CD14-positive monocyte (primary cell): ENCODE results near the gene PREX1. TPM values are rescaled to one million over a fixed set of nuclear protein-coding genes. Genes with fewer than 3 reads are reported as not detected.

Source experiments
- DNase-seq, 3 donors: peaks; one replicate each; pipeline ENCODE4 v3.0.0-alpha.2; 2011 to 2022
- H2AFZ ChIP-seq: 2 replicates; pipeline ENCODE4 v1.6.0; 2012; ENCODE audit warnings: mild to moderate bottlenecking, low read depth, low read length, inconsistent platforms; ENCODE audit not compliant: insufficient read depth, poor library complexity, severe bottlenecking
- H3K27ac ChIP-seq, 2 donors: 1 replicate in 1 of 2; 2 replicates in 1 of 2; pipeline ENCODE4 v1.5.1; 2012 to 2013; ENCODE audit warnings: low read length in 2 of 2, control low read depth in 1 of 2, inconsistent platforms in 1 of 2, low read depth in 1 of 2, mild to moderate bottlenecking in 1 of 2
- H3K27me3 ChIP-seq, 2 donors: one replicate each; pipeline versions ENCODE4 v1.6.0 to v1.6.1; 2011 to 2013; ENCODE audit warnings: low read length in 2 of 2; ENCODE audit not compliant: control insufficient read depth in 2 of 2, insufficient read depth in 2 of 2
- H3K36me3 ChIP-seq, 2 donors: replicated peaks in 1 of 2; 1 replicate in 1 of 2; 2 replicates in 1 of 2; pipeline versions ENCODE4 v1.5.1 to v1.6.1; 2012 to 2013; ENCODE audit warnings: low read length in 2 of 2, control low read depth in 1 of 2, inconsistent platforms in 1 of 2, mild to moderate bottlenecking in 1 of 2; ENCODE audit not compliant: insufficient read depth in 2 of 2, control insufficient read depth in 1 of 2
- H3K4me1 ChIP-seq, 2 donors: 1 replicate in 1 of 2; 2 replicates in 1 of 2; pipeline versions ENCODE4 v1.5.1 to v1.6.1; 2012 to 2013; ENCODE audit warnings: low read length in 2 of 2, control low read depth in 1 of 2, inconsistent platforms in 1 of 2, mild to moderate bottlenecking in 1 of 2, moderate library complexity in 1 of 2; ENCODE audit not compliant: insufficient read depth in 2 of 2, control insufficient read depth in 1 of 2
- H3K4me2 ChIP-seq: replicated peaks from 2 replicates; pipeline ENCODE3; 2012; ENCODE audit warnings: low read length, moderate library complexity, mild to moderate bottlenecking; ENCODE audit not compliant: poor library complexity, severe bottlenecking; ENCODE audit errors: extremely low read depth
- H3K4me3 ChIP-seq, 3 experiments: fragments of 200-600 bp in 1 of 3; sonication (generic) in 1 of 3; replicated peaks in 1 of 3; 1 replicate in 2 of 3; 2 replicates in 1 of 3; pipeline ENCODE4 v1.5.1; 2011 to 2013; ENCODE audit warnings: low read length in 3 of 3, mild to moderate bottlenecking in 3 of 3, control low read depth in 2 of 3, low read depth in 2 of 3, inconsistent platforms in 1 of 3, moderate library complexity in 1 of 3
- H3K79me2 ChIP-seq: 2 replicates; pipeline ENCODE4 v1.6.0; 2012; ENCODE audit warnings: mild to moderate bottlenecking, control low read depth, inconsistent platforms, low read length, moderate library complexity; ENCODE audit not compliant: insufficient read depth
- H3K9ac ChIP-seq: 2 replicates; pipeline ENCODE4 v1.6.0; 2017; ENCODE audit warnings: low read length, mild to moderate bottlenecking; ENCODE audit not compliant: insufficient read depth, poor library complexity, severe bottlenecking
- H3K9me3 ChIP-seq, 2 donors: replicated peaks in 1 of 2; 1 replicate in 1 of 2; 2 replicates in 1 of 2; pipeline versions ENCODE4 v1.5.1 to v1.6.1; 2012 to 2013; ENCODE audit warnings: low read length in 2 of 2, control low read depth in 1 of 2; ENCODE audit not compliant: control insufficient read depth in 1 of 2, insufficient read depth in 1 of 2
- H4K20me1 ChIP-seq: 2 replicates; pipeline ENCODE4 v1.6.0; 2012; ENCODE audit warnings: mild to moderate bottlenecking, low read length, control low read depth, moderate library complexity; ENCODE audit not compliant: insufficient read depth
- H3K27ac Mint-ChIP-seq, 7 donors: one replicate each; pipeline ENCODE4 v1.8.0; 2020; ENCODE audit warnings: mild to moderate bottlenecking in 7 of 7, mixed read lengths in 7 of 7, moderate library complexity in 6 of 7, inconsistent platforms in 2 of 7
- H3K27me3 Mint-ChIP-seq, 3 donors: one replicate each; pipeline ENCODE4 v1.8.0; 2021 to 2022; ENCODE audit warnings: low read depth in 3 of 3, mild to moderate bottlenecking in 3 of 3, mixed read lengths in 3 of 3, moderate library complexity in 3 of 3, inconsistent platforms in 1 of 3
- H3K36me3 Mint-ChIP-seq, 2 donors: one replicate each; pipeline ENCODE4 v1.8.0; 2020; ENCODE audit warnings: mixed read lengths in 2 of 2, inconsistent platforms in 1 of 2, mild to moderate bottlenecking in 1 of 2
- H3K4me1 Mint-ChIP-seq: one replicate; pipeline ENCODE4 v1.8.0; 2020; ENCODE audit warnings: mild to moderate bottlenecking, mixed read lengths
- H3K4me3 Mint-ChIP-seq, 2 donors: one replicate each; pipeline ENCODE4 v1.8.0; 2020; ENCODE audit warnings: mild to moderate bottlenecking in 2 of 2, mixed read lengths in 2 of 2, moderate library complexity in 1 of 2
- H3K9me3 Mint-ChIP-seq, 7 donors: one replicate each; pipeline ENCODE4 v1.8.0; 2020 to 2022; ENCODE audit warnings: mixed read lengths in 7 of 7, mild to moderate bottlenecking in 6 of 7, moderate library complexity in 6 of 7, inconsistent platforms in 2 of 7
- CTCF ChIP-seq: fragments of 200-600 bp; IDR thresholded peaks from one replicate; pipeline ENCODE4 v1.8.0; 2022; ENCODE audit warnings: antibody characterized with exemption, mild to moderate bottlenecking
- WGBS: methylation state at CpG from one replicate; pipeline ENCODE4 v1.1.5; 2013; ENCODE audit warnings: missing lambda C conversion rate; ENCODE audit not compliant: insufficient coverage; 5-methylcytosine and 5-hydroxymethylcytosine counted together
- intact Hi-C, 2 donors: fragments of 100-400 bp; cut with micrococcal nuclease; formaldehyde crosslinking; loops; one replicate each; pipeline versions ENCODE4 v1.15.0 to v1.15.1; 2023
- polyA plus RNA-seq, 3 donors: library from polyadenylated mRNA; depleted of rRNA in 1 of 3; unstranded in 2 of 3; stranded (reverse) in 1 of 3; fragments of 300-500 nt in 2 of 3; fragments of >200 nt in 1 of 3; fragmentation: Illumina TruSeq in 2 of 3; gene quantifications; 1 replicate in 2 of 3; 2 replicates in 1 of 3; pipeline ENCODE4 v1.2.3, GENCODE V29; 2012 to 2021

Gene PREX1
- polyA plus RNA-seq, 3 donors, result 24.3 to 114 (median 27.5) TPM

GRCh38 chr20:48720256-48720985 is 107.4 kb downstream of the PREX1 start:
- Mint-ChIP-seq H3K4me1 (peaks cover 100% of the 10 kb centered on the region), H3K9me3 (no peaks in the 10 kb centered on the region), H3K27me3 (peaks cover 0 to 4% (median 2%) of the 10 kb centered on the region in 3 donors), H3K27ac (peak overlapping the region in 6 of 7 donors; percentile 2 to 98 (median 90)), H3K36me3 (peaks cover 64 to 79% of the 10 kb centered on the region in 2 donors), H3K4me3 (no peak overlapping the region)
- 94% methylated on average over 8 of the region's 13 CpGs for WGBS
- Histone ChIP-seq H3K27me3 (no peaks in the 10 kb centered on the region), H4K20me1 (peaks cover 79% of the 10 kb centered on the region), H2AFZ (no peak overlapping the region), H3K9me3 (no peaks in the 10 kb centered on the region), H3K4me2 (no peak overlapping the region), H3K36me3 (peaks cover 23 to 58% of the 10 kb centered on the region in 2 donors), H3K4me3 (no peak overlapping the region), H3K9ac (no peak overlapping the region), H3K4me1 (peaks cover 94 to 99% of the 10 kb centered on the region in 2 donors), H3K79me2 (peaks cover 82% of the 10 kb centered on the region), H3K27ac (peak overlapping the region in 1 of 2 donors; percentile 98)
- intact Hi-C loops, result loop anchor here (5.0 to 10.0 kb wide), 2 partner anchors 37 to 104 kb away; partner anchors contain the start of gene PREX1 (in 1 of the 2)
- peak in 2 of 3 donors; percentile 29 to 40 for DNase-seq
- TF ChIP-seq CTCF, result no peak

GRCh38 chr20:48719598-48720255 is 108.1 kb downstream of the PREX1 start:
- Mint-ChIP-seq H3K36me3 (peaks cover 62 to 77% of the 10 kb centered on the region in 2 donors), H3K27me3 (peaks cover 0 to 4% (median 2%) of the 10 kb centered on the region in 3 donors), H3K9me3 (no peaks in the 10 kb centered on the region), H3K27ac (peak overlapping the region in 4 of 7 donors; percentile 6 to 84 (median 58)), H3K4me3 (no peak overlapping the region), H3K4me1 (peaks cover 99% of the 10 kb centered on the region)
- peaks cover 85% of the 10 kb centered on the region for H3K79me2 ChIP-seq
- H3K27ac ChIP-seq, result peak overlapping the region in 1 of 2 donors; percentile 40
- peaks cover 89 to 92% of the 10 kb centered on the region in 2 donors for H3K4me1 ChIP-seq
- TF ChIP-seq CTCF, result no peak
- H3K9me3 ChIP-seq, result no peaks in the 10 kb centered on the region
- H3K4me3 ChIP-seq, result no peak overlapping the region
- intact Hi-C loops, result loop anchor here (5.0 to 10.0 kb wide), 2 partner anchors 38 to 105 kb away; partner anchors contain the start of gene PREX1 (in 1 of the 2)
- no peaks in the 10 kb centered on the region for H3K27me3 ChIP-seq
- no peak overlapping the region for H3K9ac ChIP-seq
- no peak overlapping the region for H3K4me2 ChIP-seq
- DNase-seq, result no peak
- H3K36me3 ChIP-seq, result peaks cover 16 to 57% of the 10 kb centered on the region in 2 donors
- whole genome bisulfite sequencing, result 92% methylated on average over 3 of the region's 4 CpGs
- H4K20me1 ChIP-seq, result peaks cover 80% of the 10 kb centered on the region
- no peak overlapping the region for H2AFZ ChIP-seq
